A549 treated with AZD2906 at 1 μM for 4 hours (cell line): ENCODE results near the gene RNF19B. TPM values are rescaled to one million over a fixed set of nuclear protein-coding genes. Genes with fewer than 3 reads are reported as not detected.

Source experiments
- total RNA-seq: library from RNA; stranded (reverse); fragments of 200-300 nt; extraction: Qiagen RNA extraction; gene quantifications from 5 replicates; pipeline ENCODE4 v1.2.3, GENCODE V29; 2022

Gene RNF19B, protein sequence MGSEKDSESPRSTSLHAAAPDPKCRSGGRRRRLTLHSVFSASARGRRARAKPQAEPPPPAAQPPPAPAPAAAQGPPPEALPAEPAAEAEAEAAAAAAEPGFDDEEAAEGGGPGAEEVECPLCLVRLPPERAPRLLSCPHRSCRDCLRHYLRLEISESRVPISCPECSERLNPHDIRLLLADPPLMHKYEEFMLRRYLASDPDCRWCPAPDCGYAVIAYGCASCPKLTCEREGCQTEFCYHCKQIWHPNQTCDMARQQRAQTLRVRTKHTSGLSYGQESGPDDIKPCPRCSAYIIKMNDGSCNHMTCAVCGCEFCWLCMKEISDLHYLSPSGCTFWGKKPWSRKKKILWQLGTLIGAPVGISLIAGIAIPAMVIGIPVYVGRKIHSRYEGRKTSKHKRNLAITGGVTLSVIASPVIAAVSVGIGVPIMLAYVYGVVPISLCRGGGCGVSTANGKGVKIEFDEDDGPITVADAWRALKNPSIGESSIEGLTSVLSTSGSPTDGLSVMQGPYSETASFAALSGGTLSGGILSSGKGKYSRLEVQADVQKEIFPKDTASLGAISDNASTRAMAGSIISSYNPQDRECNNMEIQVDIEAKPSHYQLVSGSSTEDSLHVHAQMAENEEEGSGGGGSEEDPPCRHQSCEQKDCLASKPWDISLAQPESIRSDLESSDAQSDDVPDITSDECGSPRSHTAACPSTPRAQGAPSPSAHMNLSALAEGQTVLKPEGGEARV
- 16.6 to 17.7 TPM (median 17.5 TPM) in 5 replicates for total RNA-seq

DNA sequence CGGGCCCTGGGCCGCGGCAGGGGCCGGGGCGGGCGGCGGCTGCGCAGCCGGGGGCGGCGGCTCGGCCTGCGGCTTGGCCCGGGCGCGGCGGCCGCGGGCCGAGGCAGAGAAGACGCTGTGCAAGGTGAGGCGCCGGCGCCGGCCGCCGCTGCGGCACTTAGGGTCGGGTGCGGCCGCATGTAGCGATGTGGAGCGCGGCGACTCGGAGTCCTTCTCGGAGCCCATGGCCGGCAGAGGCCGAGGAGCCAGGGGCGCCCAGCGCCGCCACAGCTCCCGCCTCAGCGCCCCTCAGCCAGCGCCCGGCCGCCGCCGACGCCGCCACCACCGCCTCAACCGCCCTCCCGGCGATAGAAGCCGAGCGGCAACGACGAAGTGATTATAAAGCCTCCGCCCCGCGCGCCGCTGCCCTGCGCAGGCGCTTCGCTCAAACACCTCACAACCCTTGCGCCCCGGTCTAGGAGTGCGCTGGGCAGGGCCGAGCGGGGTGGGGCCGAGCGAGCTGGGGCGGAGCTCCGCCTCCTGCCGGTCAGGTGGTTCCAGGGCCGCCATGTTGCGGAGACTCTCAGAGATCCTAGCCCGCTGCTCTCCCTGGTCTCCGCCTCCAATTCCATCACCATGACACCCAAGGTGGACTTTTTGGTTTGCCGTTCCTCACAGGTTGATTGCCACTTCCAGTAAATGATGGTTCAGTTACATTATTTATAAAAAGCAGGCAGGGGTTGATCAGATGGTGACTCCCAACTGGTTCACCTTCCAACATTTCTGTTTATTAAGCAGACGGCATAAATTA is at the start of gene RNF19B:
RNF19B (minus strand) TSS at position 349 of the 790 bp plus-strand sequence; CDS start at position 225, 124 bp downstream.

DNA sequence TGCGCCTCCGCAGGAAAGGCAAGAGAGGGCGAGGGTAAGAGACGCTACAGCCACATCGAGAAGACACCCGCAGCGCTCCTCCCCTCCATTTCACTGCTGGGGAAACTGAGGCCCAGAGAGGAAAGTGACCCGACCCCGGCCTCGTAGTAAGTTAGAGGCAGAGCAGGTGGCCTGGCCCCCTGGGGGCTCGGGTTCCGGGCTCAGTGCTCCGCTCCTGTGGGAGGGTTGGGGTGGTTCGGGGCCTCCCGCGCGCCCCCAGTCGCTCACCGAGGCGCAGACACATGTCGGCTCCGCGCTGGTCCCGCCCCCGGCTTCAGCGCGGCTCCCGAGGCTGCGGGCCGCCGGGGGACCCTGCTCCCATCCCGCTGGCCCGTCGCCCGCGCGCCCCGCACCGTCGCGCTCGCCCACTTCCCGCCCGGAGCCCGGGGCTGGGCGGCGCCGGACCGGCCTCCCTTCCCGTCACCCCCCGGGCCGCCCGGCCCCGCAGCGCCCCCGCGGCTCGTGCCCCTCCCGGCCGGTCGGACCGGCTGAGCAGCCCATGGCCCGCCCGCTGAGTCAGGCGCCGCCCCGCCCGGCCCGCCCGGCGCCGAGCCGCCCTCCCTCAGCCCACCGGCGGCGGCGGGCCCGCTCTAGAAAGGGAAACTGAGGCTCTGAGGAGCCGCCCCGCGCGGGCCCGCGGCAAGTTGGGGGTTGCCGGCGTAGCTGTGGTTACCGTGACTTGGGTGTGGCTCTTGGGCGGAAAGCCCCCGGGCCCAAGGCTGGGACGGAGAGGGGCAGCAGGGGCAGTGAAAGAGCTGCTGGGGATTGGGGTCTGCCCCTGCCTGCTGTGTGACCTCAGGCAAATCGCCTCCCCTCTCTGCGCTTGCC is 63.4 kb downstream of the RNF19B start, which contains the start of gene TMEM54:
TMEM54 (minus strand) TSS at position 434 of the 867 bp plus-strand sequence; CDS start at position 283, 151 bp downstream.

Other genes with a start within 250 kb of the RNF19B start
- 53.5 to 84.7 TPM (median 58.7 TPM) in 5 replicates for gene YARS1, start 147.5 kb downstream of the RNF19B start, total RNA-seq
- gene S100PBP, start 147.2 kb downstream of the RNF19B start, total RNA-seq, result 13.5 to 17.3 TPM (median 15.9 TPM) in 5 replicates
- 0.18 to 0.64 TPM (median 0.32 TPM) in 5 replicates for gene FNDC5, start 93.9 kb downstream of the RNF19B start, total RNA-seq
- 0.11 to 0.66 TPM (median 0.44 TPM) in 5 replicates for gene HPCA, start 78.3 kb downstream of the RNF19B start, total RNA-seq
- 27.0 to 46.1 TPM (median 44.1 TPM) in 5 replicates for gene TMEM54, start 63.4 kb downstream of the RNF19B start, total RNA-seq
- 136 to 168 TPM (median 143 TPM) in 5 replicates for gene AK2, start 72.1 kb upstream of the RNF19B start, total RNA-seq
- gene AZIN2, start 116.3 kb upstream of the RNF19B start, total RNA-seq, result 0.57 to 1.1 TPM (median 0.76 TPM) in 5 replicates
- gene TRIM62, start 217.2 kb upstream of the RNF19B start, total RNA-seq, result 1.7 to 2.3 TPM (median 2.1 TPM) in 5 replicates